Measurements from ENCODE around the gene TTC9B.

Gene TTC9B

GRCh38 chr19:40217027-40217810 lies 965 bp downstream of the TTC9B start:
- no peak for ATAC-seq
- TF ChIP-seq ZNF8 (CRISPR knock-in tag; IDR thresholded peaks at IDR 0.05) (no peak), TOX (CRISPR knock-in tag; IDR thresholded peaks at IDR 0.05; ENCODE audit: borderline replicate concordance) (no peak), ESRRG (CRISPR knock-in tag; IDR thresholded peaks at IDR 0.05) (no peak), ZFP30 (CRISPR knock-in tag; IDR thresholded peaks at IDR 0.05) (no peak), GLIS3 (CRISPR knock-in tag; IDR thresholded peaks at IDR 0.05) (no peak), CSRNP3 (CRISPR knock-in tag; IDR thresholded peaks at IDR 0.05) (no peak), ZFP3 (CRISPR knock-in tag; IDR thresholded peaks at IDR 0.05) (no peak), POU6F1 (CRISPR knock-in tag; IDR thresholded peaks at IDR 0.05; ENCODE audit: borderline replicate concordance, low read depth) (no peak)

DNA sequence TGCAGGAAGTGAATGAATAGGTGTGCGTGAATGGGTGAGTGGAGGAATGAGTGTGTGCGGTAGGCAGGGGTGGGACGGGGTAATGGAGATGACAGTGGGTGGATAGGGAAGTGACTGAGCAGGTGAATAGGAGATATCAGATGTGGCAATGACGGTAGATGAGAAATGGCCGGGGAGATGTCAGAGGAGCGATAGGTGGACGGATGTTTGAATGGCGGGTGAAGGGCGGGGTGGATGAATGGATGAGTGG lies 1.5 kb downstream of the TTC9B start:
- TF ChIP-seq OSR1 (CRISPR knock-in tag; IDR thresholded peaks at IDR 0.05) (no peak), TCF4 (CRISPR knock-in tag; IDR thresholded peaks at IDR 0.05; ENCODE audit: borderline replicate concordance) (no peak), TOX (CRISPR knock-in tag; IDR thresholded peaks at IDR 0.05; ENCODE audit: borderline replicate concordance) (no peak), PPARA (CRISPR knock-in tag; IDR thresholded peaks at IDR 0.05; ENCODE audit: borderline replicate concordance) (no peak), GLIS3 (CRISPR knock-in tag; IDR thresholded peaks at IDR 0.05) (no peak), ZC3H10 (CRISPR knock-in tag; IDR thresholded peaks at IDR 0.05) (no peak), ZFP30 (CRISPR knock-in tag; IDR thresholded peaks at IDR 0.05) (no peak)
- ATAC-seq: no peak

DNA sequence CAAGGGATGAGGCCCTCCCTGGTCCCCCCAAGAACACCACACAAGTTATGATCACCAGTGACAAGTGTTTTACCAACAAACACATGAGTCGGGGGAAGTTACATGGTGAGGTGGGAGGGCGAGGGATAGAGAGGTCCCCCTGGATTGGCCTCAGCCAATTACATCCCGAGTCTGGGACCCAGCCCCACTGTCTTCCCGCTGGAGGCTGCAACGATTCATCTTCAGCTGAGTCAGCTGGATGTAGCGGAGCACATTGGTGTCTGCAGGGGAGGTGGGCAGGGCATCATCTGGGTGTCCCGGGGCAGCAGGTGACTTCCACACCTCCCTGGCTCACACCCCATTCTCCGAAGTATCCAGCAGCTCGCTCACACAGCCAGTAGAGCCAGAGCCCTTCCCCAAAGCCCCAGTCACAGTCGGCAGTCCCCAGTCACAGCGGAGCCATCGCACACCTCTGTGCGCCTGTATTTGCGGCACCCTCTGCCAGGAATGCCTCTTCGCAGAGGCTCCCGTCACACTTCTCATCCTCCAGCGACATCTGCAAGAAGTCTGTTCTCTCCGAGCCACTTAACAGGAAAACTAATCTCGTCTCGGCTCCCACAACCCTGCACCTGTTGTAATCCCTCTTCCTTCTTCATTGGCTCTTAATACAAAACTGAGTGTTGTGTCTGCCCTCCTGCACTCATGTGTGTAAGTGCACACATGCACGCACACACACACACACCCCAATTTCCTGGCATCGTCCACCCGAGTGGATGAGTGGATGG lies 2.0 kb downstream of the TTC9B start:
- TF ChIP-seq POU6F1 (CRISPR knock-in tag; IDR thresholded peaks at IDR 0.05; ENCODE audit: borderline replicate concordance, low read depth): no peak
- TF ChIP-seq TOX (CRISPR knock-in tag; IDR thresholded peaks at IDR 0.05; ENCODE audit: borderline replicate concordance): no peak
- TF ChIP-seq ARNTL (CRISPR knock-in tag; IDR thresholded peaks at IDR 0.05; ENCODE audit: borderline replicate concordance, low read depth): no peak
- ATAC-seq: no peak

DNA sequence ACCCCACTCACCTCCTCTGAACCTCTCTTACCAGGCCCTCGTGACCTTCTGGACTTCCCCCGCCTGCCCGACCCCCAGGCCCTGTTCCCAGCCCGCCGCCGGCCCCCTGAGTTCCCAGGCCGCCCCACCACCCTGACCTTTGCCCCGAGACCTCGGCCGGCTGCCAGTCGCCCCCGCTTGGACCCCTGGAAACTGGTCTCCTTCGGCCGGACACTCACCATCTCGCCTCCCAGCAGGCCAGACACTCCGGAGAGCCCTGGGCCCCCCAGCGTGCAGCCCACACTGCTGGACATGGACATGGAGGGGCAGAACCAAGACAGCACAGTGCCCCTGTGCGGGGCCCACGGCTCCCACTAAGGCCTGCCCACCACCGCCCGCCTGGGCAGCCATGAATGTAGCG lies 3.2 kb downstream of the TTC9B start:
- no peak for ATAC-seq
- TF ChIP-seq SNAI2 (CRISPR knock-in tag; IDR thresholded peaks at IDR 0.05) (no peak), ZNF8 (CRISPR knock-in tag; IDR thresholded peaks at IDR 0.05) (no peak), PPARA (CRISPR knock-in tag; IDR thresholded peaks at IDR 0.05; ENCODE audit: borderline replicate concordance) (no peak), BACH2 (CRISPR knock-in tag; IDR thresholded peaks at IDR 0.05; ENCODE audit: borderline replicate concordance) (no peak), ARNTL (CRISPR knock-in tag; IDR thresholded peaks at IDR 0.05; ENCODE audit: borderline replicate concordance, low read depth) (no peak), TOX (CRISPR knock-in tag; IDR thresholded peaks at IDR 0.05; ENCODE audit: borderline replicate concordance) (no peak), CSDC2 (CRISPR knock-in tag; IDR thresholded peaks at IDR 0.05) (no peak), ISL1 (CRISPR knock-in tag; IDR thresholded peaks at IDR 0.05) (no peak), ZC3H10 (CRISPR knock-in tag; IDR thresholded peaks at IDR 0.05) (no peak), ZNF565 (CRISPR knock-in tag; conservative IDR thresholded peaks at IDR 0.05; ENCODE audit: low read depth) (no peak), RARB (CRISPR knock-in tag; IDR thresholded peaks at IDR 0.05) (no peak), CSRNP3 (CRISPR knock-in tag; IDR thresholded peaks at IDR 0.05) (no peak)
- TF ChIP-seq, protein P1, sequence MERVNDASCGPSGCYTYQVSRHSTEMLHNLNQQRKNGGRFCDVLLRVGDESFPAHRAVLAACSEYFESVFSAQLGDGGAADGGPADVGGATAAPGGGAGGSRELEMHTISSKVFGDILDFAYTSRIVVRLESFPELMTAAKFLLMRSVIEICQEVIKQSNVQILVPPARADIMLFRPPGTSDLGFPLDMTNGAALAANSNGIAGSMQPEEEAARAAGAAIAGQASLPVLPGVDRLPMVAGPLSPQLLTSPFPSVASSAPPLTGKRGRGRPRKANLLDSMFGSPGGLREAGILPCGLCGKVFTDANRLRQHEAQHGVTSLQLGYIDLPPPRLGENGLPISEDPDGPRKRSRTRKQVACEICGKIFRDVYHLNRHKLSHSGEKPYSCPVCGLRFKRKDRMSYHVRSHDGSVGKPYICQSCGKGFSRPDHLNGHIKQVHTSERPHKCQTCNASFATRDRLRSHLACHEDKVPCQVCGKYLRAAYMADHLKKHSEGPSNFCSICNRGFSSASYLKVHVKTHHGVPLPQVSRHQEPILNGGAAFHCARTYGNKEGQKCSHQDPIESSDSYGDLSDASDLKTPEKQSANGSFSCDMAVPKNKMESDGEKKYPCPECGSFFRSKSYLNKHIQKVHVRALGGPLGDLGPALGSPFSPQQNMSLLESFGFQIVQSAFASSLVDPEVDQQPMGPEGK (CRISPR knock-in tag; IDR thresholded peaks at IDR 0.05; ENCODE audit: borderline replicate concordance): no peak
- TF ChIP-seq, protein P2, sequence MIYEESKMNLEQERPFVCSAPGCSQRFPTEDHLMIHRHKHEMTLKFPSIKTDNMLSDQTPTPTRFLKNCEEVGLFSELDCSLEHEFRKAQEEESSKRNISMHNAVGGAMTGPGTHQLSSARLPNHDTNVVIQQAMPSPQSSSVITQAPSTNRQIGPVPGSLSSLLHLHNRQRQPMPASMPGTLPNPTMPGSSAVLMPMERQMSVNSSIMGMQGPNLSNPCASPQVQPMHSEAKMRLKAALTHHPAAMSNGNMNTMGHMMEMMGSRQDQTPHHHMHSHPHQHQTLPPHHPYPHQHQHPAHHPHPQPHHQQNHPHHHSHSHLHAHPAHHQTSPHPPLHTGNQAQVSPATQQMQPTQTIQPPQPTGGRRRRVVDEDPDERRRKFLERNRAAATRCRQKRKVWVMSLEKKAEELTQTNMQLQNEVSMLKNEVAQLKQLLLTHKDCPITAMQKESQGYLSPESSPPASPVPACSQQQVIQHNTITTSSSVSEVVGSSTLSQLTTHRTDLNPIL (CRISPR knock-in tag; IDR thresholded peaks at IDR 0.05; ENCODE audit: low read depth): no peak
- TF ChIP-seq, protein P3, sequence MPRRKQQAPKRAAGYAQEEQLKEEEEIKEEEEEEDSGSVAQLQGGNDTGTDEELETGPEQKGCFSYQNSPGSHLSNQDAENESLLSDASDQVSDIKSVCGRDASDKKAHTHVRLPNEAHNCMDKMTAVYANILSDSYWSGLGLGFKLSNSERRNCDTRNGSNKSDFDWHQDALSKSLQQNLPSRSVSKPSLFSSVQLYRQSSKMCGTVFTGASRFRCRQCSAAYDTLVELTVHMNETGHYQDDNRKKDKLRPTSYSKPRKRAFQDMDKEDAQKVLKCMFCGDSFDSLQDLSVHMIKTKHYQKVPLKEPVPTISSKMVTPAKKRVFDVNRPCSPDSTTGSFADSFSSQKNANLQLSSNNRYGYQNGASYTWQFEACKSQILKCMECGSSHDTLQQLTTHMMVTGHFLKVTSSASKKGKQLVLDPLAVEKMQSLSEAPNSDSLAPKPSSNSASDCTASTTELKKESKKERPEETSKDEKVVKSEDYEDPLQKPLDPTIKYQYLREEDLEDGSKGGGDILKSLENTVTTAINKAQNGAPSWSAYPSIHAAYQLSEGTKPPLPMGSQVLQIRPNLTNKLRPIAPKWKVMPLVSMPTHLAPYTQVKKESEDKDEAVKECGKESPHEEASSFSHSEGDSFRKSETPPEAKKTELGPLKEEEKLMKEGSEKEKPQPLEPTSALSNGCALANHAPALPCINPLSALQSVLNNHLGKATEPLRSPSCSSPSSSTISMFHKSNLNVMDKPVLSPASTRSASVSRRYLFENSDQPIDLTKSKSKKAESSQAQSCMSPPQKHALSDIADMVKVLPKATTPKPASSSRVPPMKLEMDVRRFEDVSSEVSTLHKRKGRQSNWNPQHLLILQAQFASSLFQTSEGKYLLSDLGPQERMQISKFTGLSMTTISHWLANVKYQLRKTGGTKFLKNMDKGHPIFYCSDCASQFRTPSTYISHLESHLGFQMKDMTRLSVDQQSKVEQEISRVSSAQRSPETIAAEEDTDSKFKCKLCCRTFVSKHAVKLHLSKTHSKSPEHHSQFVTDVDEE (CRISPR knock-in tag; IDR thresholded peaks at IDR 0.05): no peak
